HG03175 (cell line): ENCODE results near the gene LBX1.
"Not testable (repeated sequence)": the region's sequence is repeated elsewhere in the genome, so short reads cannot be mapped to it uniquely, and the experiment has no call there.

Experiments
- ATAC-seq: cut with Tn5 transposase; IDR thresholded peaks from one replicate; pipeline ENCODE4 v1.9.1; 2021; ENCODE audit warnings: mild to moderate bottlenecking, moderate library complexity; ENCODE audit not compliant: unreplicated experiment

LBX1 gene

GRCh38 chr10:101214446-101215396 lies 14.5 kb downstream of the LBX1 start:
- ATAC-seq = peak; percentile 54

GRCh38 chr10:101208543-101208942 lies 20.7 kb downstream of the LBX1 start:
- ATAC-seq = no peak

- ATAC-seq = no peak
Observed at GRCh38 chr10:101207026-101207425, 22.2 kb downstream of the LBX1 start.

- not testable (repeated sequence) for ATAC-seq
Observed at GRCh38 chr10:101202667-101203066, 26.6 kb downstream of the LBX1 start.

- not testable (repeated sequence) for ATAC-seq
Observed at GRCh38 chr10:101198326-101198977, 30.8 kb downstream of the LBX1 start.

GRCh38 chr10:101195921-101196320 lies 33.3 kb downstream of the LBX1 start:
- no peak for ATAC-seq

- ATAC-seq = no peak
Observed at GRCh38 chr10:101189461-101190401, 39.5 kb downstream of the LBX1 start.

GRCh38 chr10:101188942-101189341 lies 40.3 kb downstream of the LBX1 start:
- no peak for ATAC-seq

GRCh38 chr10:101183458-101184183 lies 45.6 kb downstream of the LBX1 start:
- ATAC-seq = no peak

- no peak for ATAC-seq
Observed at GRCh38 chr10:101182936-101183335, 46.3 kb downstream of the LBX1 start.
